Measurements from ENCODE around the gene GNL3.

DNA sequence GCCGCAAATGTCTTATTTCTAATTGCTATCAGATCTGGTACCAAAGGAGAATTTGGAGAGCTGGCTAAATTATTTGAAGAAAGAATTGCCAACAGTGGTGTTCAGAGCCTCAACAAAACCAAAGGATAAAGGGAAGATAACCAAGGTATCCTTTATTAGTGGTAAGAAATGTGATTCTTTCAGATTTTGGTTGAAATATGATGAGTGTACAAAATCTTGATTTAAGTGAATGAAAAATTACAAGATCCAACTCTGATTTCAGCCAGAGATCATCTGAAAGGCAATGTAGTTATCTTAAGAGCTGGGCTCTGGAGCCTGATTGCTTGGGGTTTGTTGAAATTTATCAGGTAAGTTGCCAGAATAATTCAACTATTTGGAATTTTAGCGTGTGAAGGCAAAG, 4.7 kb downstream of the GNL3 start:
- TF ChIP-seq MYC (IDR thresholded peaks at IDR 0.05; ENCODE audit: low read depth, low read length) (no peak), POLR2A (IDR thresholded peaks at IDR 0.05; ENCODE audit: low read depth, low read length) (no peak), EZH2 (IDR thresholded peaks at IDR 0.05; ENCODE audit: borderline replicate concordance, low read depth, low read length, severe bottlenecking) (no peak), POLR2AphosphoS5 (IDR thresholded peaks at IDR 0.05; ENCODE audit: insufficient read depth, low read depth, low read length) (no peak)
- TF ChIP-seq, protein P1, sequence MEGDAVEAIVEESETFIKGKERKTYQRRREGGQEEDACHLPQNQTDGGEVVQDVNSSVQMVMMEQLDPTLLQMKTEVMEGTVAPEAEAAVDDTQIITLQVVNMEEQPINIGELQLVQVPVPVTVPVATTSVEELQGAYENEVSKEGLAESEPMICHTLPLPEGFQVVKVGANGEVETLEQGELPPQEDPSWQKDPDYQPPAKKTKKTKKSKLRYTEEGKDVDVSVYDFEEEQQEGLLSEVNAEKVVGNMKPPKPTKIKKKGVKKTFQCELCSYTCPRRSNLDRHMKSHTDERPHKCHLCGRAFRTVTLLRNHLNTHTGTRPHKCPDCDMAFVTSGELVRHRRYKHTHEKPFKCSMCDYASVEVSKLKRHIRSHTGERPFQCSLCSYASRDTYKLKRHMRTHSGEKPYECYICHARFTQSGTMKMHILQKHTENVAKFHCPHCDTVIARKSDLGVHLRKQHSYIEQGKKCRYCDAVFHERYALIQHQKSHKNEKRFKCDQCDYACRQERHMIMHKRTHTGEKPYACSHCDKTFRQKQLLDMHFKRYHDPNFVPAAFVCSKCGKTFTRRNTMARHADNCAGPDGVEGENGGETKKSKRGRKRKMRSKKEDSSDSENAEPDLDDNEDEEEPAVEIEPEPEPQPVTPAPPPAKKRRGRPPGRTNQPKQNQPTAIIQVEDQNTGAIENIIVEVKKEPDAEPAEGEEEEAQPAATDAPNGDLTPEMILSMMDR (IDR thresholded peaks at IDR 0.05; ENCODE audit: extremely low read depth in 1 of 2, insufficient read depth in 1 of 2, low read depth in 1 of 2, low read length in 2 of 2) = no peak

Data from endothelial cell of umbilical vein (primary cell).